Activated T-cell treated with anti-CD3 and anti-CD28 coated beads, Interleukin-2, amount 50 U/mL, for 48 hours (primary cell): ENCODE data around the gene FHOD3.

Experiments
- DNase-seq, 2 experiments: peaks; one replicate each; pipeline ENCODE4 v3.0.0-alpha.2; 2020

FHOD3 gene

DNA sequence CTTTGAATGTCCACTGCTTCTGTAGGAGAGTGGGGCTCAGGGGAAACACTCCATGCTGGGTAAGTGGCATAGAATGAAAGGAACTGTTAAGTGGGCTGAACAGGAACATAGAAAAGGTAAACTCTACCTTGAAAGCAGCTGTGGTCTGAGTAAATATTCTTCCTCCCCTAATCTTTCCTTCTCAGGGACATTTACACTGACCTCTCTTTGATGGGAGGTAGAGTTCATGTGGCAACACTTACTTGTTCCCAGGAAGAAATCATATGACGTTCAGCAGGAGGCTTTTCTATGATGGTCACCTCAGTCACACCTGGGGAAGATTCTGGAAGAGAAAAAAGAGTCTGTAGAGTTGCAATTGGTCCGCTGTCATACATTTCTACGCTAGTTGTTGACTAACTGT lies 521.1 kb downstream of the FHOD3 start:
- DNase-seq = no peak

DNA sequence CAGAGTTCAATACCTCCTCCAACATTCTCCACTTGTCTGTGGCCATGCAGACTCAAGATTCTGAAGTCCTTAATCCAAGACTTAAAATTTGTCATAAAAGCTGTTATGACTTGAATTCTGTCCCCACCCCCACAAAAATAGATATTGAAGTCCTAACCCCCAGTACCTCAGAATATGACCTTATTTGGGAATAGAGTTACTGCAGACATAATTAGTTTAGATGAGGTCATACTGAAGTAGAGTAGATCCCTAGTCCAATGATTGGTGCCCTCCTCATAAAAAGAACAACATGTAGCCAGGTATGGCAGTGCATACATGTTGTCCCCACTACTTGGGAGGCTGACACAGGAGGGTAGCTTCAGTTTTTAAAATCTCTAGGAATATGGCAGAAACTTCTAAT lies 522.1 kb downstream of the FHOD3 start:
- DNase-seq = no peak

DNA sequence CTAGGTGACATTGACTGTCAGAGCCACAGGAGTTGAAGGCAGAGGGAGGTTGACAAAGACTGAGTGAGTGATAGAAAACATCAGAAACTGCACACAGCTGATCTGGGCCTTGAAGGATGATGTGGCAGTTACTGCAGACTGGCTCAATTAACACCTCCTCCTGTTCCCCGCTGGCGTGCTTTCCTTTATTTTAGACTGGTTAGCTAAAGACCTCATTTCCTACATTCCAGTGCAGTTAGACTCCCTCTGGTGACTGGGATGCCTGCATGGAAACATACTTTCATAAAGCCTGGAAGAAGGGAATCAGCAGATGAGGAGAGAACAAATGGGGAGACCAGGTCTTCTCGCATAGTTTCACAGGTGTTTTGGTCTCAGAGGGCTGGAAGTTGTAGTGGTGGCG lies 524.2 kb downstream of the FHOD3 start:
- DNase-seq = no peak

DNA sequence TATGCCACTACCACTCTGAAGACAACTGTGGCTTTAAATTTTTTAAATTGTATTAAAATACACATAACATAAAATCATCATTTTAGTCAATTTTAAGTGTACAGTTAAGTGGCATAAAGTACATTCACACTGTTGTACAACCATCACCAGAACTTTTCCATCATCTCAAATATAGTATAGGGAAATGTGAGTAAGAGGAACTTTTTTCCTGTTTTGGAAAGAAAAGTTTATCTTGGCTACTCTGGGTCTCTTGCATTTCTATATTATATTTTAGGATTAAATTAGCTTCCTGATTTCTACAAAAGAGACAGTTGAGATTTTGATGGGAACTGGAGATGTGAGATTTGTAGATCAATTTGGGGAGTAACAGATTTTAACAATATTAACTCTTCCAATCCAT lies 528.0 kb downstream of the FHOD3 start:
- DNase-seq = no peak

DNA sequence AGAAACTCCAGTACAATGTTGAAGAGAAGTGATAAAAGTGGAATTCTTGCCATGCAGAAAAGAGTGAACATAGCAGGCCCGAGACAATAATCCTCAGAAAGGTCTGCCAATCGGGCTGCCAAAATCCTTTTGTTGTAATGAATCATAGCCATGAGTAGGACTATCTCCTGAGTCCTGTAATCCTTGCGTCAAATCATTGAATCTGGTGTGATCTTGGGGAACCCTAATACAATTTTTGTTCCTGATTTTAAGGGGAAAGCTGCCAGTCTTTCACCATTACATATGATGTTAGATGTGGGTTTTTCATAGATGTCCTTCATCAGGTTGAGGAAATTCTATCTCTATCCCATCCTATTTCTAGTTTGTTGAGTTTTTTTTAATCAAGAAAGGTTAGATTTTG lies 529.0 kb downstream of the FHOD3 start:
- DNase-seq = no peak

DNA sequence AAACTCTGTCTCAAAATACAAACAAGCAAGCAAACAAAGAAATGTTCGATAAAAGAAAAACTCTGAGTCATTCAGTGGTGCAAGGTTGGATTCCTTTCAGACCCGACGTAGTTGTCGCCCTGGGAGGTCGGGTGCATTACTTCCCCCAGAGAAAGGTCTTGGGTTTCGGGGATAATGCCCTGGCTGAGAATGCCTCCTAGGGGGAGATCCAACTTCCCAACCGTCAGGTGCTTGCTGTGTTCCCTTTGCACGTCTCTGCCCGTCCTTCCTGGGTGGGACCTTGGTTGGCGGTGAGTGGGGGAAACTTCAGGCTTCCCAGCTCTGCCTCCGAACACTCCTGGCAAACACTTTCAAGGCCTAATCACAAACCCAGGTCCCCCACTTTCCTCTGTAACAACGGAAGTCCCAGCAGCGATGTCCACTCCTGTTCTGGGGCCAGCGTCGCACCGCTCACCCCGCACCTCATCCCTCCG lies 530.7 kb downstream of the FHOD3 start:
- peak; percentile 51 to 54 for DNase-seq

DNA sequence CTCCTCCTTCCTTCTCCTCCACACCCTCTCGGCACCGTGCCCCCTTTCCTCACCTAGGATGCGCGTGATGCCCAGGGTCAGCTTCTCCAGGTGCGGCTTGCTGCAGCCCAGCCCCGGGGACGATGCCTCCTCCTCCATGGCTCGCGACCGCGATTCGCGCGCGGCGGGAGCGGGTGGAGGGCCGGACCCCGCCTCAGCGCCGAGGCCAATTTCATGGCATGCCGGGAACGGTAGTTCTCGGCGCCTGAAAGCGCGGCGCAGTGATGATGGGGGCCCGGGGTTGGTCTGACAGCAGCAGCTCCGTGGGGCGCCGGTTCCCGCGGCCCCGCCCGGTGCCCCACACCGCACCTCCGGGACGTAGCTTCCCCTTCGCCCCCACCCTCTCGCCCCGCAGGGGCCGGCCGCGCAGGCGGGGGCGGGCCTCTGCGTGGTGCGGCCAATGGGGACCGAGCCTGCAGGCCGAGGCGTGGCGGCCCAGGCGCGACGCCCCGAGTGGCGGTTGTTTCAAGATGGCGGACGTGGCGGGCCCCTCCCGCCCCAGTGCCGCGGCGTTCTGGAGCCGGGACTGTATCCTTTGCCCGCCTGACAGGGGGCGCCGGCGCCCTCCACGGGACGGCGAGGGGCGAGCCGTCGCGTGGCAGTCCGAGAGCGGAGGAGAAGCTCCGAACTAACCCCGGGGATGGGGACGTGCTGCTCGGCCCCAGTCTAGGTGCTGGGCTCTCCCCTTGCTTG lies 531.3 kb downstream of the FHOD3 start, which contains the start of the genes KIAA1328 and TPGS2:
KIAA1328 (plus strand) TSS at position 498 of the 732 bp plus-strand sequence; CDS start at position 510, 12 bp downstream.
TPGS2 (minus strand) TSS at position 373 of the 732 bp plus-strand sequence; CDS start at position 138, 235 bp downstream.
- peak; percentile 91 to 93 for DNase-seq
